ENCODE results near the gene MAX. TPM values are rescaled to one million over a fixed set of nuclear protein-coding genes. Genes with fewer than 3 reads are reported as not detected.

Gene MAX
- total RNA-seq, 1 experiment from 2014 or later, result 72.9 TPM

DNA sequence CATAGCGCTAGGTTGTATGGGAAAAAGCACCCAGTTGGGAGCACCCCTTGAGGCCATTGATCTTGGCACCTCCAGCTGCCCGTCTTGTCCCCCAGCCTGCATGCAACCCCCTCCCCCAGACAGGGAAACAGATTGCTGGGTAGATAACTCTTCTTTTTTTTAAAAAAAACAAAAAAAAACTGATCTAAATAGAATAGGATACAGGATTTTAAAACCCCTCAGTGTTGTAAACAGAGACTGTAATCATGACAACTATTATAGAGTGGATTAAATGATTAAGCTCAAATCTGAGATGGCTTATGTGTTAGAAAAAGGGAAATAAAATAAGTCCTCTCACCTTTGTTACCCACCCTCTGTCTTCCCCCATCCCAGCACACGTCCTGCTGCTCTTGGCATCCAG is 48.9 kb downstream of the MAX start:
- no peak overlapping the region for H3K27ac Mint-ChIP-seq
- no peak overlapping the region for H4K5ac ChIP-seq (ENCODE audit: insufficient read length, low read depth, low read length)

More for the DNA sequence above, 48.9 kb downstream of the MAX start:
- H2AK5ac ChIP-seq (ENCODE audit: insufficient read length, low read length), result no peak overlapping the region
- H2BK12ac ChIP-seq (ENCODE audit: insufficient read length, low read depth, low read length), result no peak overlapping the region
- H3K27ac ChIP-seq (ENCODE audit: insufficient read length, low read depth, low read length), result no peak overlapping the region
- no peak overlapping the region for H2BK20ac ChIP-seq (ENCODE audit: low read depth, low read length, poor library complexity, severe bottlenecking)
- H2BK15ac ChIP-seq (ENCODE audit: low read depth, low read length), result no peak overlapping the region
- H4K91ac ChIP-seq (ENCODE audit: insufficient read length, low read depth, low read length), result no peak overlapping the region
- H3K18ac ChIP-seq (ENCODE audit: insufficient read length, low read depth, low read length), result no peak overlapping the region
- WGBS (ENCODE audit: extremely low coverage, insufficient read length, low lambda C conversion rate), result no CpG with 5 or more reads among the region's 3 CpGs
- H3K4ac ChIP-seq (ENCODE audit: low read depth, low read length), result no peak overlapping the region
- no peak overlapping the region for H2BK120ac ChIP-seq (ENCODE audit: low read depth, low read length, poor library complexity, severe bottlenecking)
- H4K8ac ChIP-seq (replicated peaks; ENCODE audit: insufficient read length, low read depth, low read length), result no peak overlapping the region
- no peak overlapping the region for H2BK5ac ChIP-seq (ENCODE audit: insufficient read length, low read length)
- Mint-ChIP-seq H3K36me3 (ENCODE audit: insufficient read depth in 1 of 3, low read depth in 3 of 3) (peaks cover 2 to 33% (median 24%) of the 10 kb centered on the region in 3 experiments), H3K4me3 (no peak overlapping the region), H3K9me3 (no peaks in the 10 kb centered on the region), H3K27me3 (ENCODE audit: low read depth) (no peaks in the 10 kb centered on the region), H3K4me1 (no peaks in the 10 kb centered on the region)
- H3K27me3 ChIP-seq (ENCODE audit: insufficient read depth, low read length), result no peaks in the 10 kb centered on the region
- no peaks in the 10 kb centered on the region for H4K20me1 ChIP-seq (ENCODE audit: control insufficient read depth, insufficient read depth, insufficient read length)
- no peak for DNase-seq
- peaks cover 2% of the 10 kb centered on the region; the same call in 1 of the 2 replicates for H3K79me2 ChIP-seq (ENCODE audit: insufficient read depth, low read length)
- TF ChIP-seq CTCF (conservative IDR thresholded peaks at IDR 0.05), result no peak
- no peak overlapping the region for H3K9ac ChIP-seq (ENCODE audit: extremely low read depth, insufficient read length, low read length)
- H3K14ac ChIP-seq (ENCODE audit: insufficient read depth, low read length), result no peak overlapping the region
- no peak overlapping the region for H3K23ac ChIP-seq (ENCODE audit: insufficient read length, low read depth, low read length)
- H3K23me2 ChIP-seq (ENCODE audit: insufficient read length, low read depth, low read length, poor library complexity, severe bottlenecking), result no peaks in the 10 kb centered on the region
- no peak overlapping the region for H3K4me2 ChIP-seq (ENCODE audit: insufficient read depth, insufficient read length, low read length)
- H3K56ac ChIP-seq (ENCODE audit: insufficient read length, low read depth, low read length), result no peak overlapping the region
- H3K79me1 ChIP-seq (ENCODE audit: insufficient read depth, low read depth, low read length, poor library complexity, severe bottlenecking), result no peaks in the 10 kb centered on the region
- H3K9me3 ChIP-seq (ENCODE audit: control insufficient read depth, low read depth, low read length), result no peaks in the 10 kb centered on the region
- H2AFZ ChIP-seq (ENCODE audit: low read length), result no peak overlapping the region
- no peaks in the 10 kb centered on the region for H3K4me1 ChIP-seq (ENCODE audit: insufficient read depth, low read length)
- no peak overlapping the region for H3T11ph ChIP-seq (ENCODE audit: low read length)
